GM12892 (cell line): ENCODE data around the gene SRPRA.

Experiments
- POLR2A ChIP-seq: IDR thresholded peaks from 2 replicates; pipeline ENCODE4 v1.6.1; 2011; ENCODE audit warnings: low read depth, low read length, control low read depth
- POLR2AphosphoS5 ChIP-seq: IDR thresholded peaks from 2 replicates; pipeline ENCODE4 v1.6.1; 2011; ENCODE audit warnings: low read depth, low read length, control low read depth

DNA sequence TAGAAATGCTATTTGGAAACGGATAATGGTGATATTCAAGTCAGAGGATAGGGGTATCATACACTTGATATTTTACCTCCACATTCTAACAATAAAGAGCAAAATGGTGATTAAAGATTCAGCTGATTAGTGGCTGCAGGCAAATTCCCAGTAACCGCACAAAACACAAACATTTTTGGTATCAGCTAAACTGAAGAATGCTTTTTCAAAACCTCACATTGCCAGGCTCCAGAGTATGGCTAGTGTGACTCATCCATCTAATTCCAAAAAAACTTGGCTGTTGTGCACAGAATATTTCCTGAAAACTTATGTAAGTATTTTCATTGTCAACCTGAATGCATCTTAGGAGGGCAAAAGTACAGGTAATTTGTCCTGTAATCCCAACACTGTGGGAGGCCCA is 10.9 kb downstream of the SRPRA start:
- TF ChIP-seq POLR2AphosphoS5 (no peak), POLR2A (no peak)
